Endothelial cell of coronary artery (primary cell): Measurements from ENCODE around the gene SLC25A24. TPM values are rescaled to one million over a fixed set of nuclear protein-coding genes. Genes with fewer than 3 reads are reported as not detected.

ENCODE experiments used
- total RNA-seq: library from RNA; depleted of rRNA; stranded (reverse); fragments of >200 nt; gene quantifications from 2 replicates; pipeline ENCODE4 v1.2.3, GENCODE V29; 2014

The SLC25A24 gene
- 39.7 and 49.0 TPM in 2 replicates for total RNA-seq

DNA sequence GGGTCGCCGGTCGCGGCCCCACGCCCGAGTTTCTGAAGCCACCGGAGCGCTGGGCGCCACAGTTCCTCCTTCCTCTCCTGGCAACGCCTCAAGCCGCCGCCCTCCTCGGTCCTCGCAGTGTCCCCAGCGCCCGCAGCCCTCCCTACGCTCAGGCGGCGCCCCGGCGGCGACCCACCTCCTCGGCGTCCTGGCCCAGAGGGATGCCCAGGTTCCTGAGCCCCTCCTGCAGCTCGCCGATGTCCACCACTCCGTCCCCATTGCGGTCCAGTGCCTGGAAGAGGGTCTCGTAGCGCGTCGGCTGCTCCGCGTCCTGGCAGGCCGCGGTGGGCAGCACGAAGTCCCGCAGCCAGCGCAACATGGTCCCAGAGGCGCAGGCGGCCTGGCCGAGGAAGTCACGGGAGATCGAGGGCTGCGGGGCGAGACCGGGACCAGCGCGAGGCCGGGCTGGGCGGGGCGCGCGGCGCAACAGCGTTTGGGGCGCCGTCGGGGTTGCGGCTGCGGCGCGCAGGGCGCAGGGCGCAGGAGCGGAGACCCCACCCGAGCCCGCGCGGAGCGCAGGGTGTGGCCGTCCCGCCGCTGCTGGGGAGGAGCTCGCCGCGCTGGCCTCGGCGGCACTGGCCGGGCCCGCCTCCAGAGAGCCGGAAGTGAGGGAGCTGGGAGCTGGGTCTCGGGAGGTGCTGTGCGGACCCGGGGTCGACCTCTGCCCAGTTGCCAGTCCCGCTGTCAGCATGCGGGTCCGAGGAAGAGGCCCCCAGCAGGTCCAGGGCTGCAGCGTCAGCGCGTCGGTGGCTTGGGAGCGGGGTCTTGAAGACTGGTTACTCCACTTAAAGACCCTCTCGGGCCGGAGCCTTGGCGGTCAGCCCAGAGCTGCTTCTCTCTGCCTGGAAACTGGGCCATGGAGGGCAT is at the start of gene SLC25A24:
Gene SLC25A24 (minus strand): TSS at position 563 of the 906 bp plus-strand sequence. CDS start 205 bp downstream, at position 358.

DNA sequence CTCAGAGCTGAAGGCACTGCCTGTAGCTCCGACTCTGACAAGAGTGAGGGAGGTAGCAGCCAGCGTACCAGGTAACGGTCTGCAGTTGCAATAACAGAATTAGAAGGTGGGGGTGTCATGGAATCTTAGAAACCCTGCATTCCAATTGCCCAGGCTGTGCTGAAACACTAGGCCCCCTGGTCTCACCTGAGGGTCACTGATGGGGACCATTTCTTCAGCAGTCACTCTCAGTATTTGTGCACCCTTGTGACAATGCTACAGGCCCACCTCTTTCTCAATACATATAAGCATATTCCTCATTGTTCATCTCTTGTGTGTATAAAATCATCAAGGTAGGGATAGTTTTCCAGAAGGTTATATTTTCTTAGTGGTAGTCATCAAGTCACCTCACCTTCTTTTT is 43.8 kb upstream of the SLC25A24 start, which contains the start of gene NBPF4:
Gene NBPF4 (minus strand): TSS at position 101 of the 400 bp plus-strand sequence. CDS start 315 bp downstream, outside the sequence.

Other genes with a start within 250 kb of the SLC25A24 start
- 0.27 and 0.38 TPM in 2 replicates for gene VAV3, start 235.2 kb downstream of the SLC25A24 start, total RNA-seq
- not detected in 2 replicates for gene NBPF4, start 43.7 kb upstream of the SLC25A24 start, total RNA-seq
- gene NBPF6, start 250.0 kb upstream of the SLC25A24 start, total RNA-seq = not detected in 2 replicates